ENCODE results near the gene EHMT1. TPM values are rescaled to one million over a fixed set of nuclear protein-coding genes. Genes with fewer than 3 reads are reported as not detected.

The EHMT1 gene
- polyA plus RNA-seq, 3 donors, result 10.1 to 46.5 (median 15.0) TPM

DNA sequence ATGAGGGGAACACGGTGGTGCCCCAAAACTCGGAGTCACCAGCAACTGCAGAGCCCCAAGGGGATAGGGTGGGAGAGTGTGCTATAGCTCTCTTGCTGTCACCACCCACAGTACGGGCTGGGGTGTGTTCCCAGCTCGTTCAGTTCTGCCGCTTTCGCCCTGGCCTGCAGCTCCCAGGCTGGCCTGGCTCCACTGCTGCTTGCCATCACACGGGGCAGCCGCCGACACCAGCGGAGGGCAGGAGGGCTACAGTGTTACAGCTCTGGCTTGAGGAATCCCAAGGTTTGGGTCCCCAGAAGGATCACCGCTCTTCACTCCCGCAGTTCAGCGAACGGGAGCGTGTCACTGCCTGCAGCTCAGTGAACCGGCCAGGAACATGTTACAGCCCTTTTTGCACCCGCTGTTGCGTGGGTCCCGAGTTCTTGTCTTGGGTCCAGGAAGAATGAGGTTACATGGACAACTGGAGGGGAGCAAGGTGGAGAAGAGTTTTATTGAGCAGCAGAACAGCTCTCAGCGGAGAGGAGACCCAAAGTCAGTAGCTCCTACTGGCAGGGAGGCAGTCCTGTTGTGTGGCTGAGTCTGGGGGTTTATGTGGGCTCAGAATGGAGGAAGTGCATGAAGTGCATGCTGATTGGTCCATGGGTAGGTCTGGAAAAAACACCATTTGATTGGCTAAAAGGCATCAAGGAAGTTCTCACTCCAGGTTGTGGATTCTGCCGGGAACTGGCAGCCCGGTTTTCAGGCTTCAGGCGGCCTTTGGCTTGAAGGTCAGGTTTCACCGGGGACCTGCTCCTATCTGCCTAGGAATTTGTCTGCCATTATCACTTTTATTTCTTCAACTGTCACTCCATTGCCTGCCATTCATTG, 113.4 kb downstream of the EHMT1 start:
- Histone ChIP-seq H3K9me3 (replicated peaks in 1 of 2; ENCODE audit: control insufficient read depth in 1 of 2, insufficient read depth in 1 of 2, low read length in 2 of 2) (peaks cover 37 to 43% of the 10 kb centered on the region in 2 donors), H2AFZ (ENCODE audit: insufficient read depth, low read depth, low read length, poor library complexity, severe bottlenecking) (no peak overlapping the region), H3K27ac (ENCODE audit: low read depth in 1 of 2, low read length in 2 of 2) (no peak overlapping the region), H3K9ac (ENCODE audit: insufficient read depth, low read length, poor library complexity, severe bottlenecking) (no peak overlapping the region), H3K4me1 (ENCODE audit: control insufficient read depth in 1 of 2, insufficient read depth in 2 of 2, low read length in 2 of 2) (no peaks in the 10 kb centered on the region), H3K27me3 (ENCODE audit: control insufficient read depth in 2 of 2, insufficient read depth in 2 of 2, low read length in 2 of 2) (no peaks in the 10 kb centered on the region), H3K79me2 (ENCODE audit: insufficient read depth, low read length) (peaks cover 5% of the 10 kb centered on the region), H4K20me1 (ENCODE audit: insufficient read depth, low read length) (peaks cover 3% of the 10 kb centered on the region), H3K4me3 (replicated peaks in 1 of 3; ENCODE audit: low read depth in 2 of 3, low read length in 3 of 3) (no peak overlapping the region), H3K36me3 (replicated peaks in 1 of 2; ENCODE audit: control insufficient read depth in 1 of 2, insufficient read depth in 2 of 2, low read length in 2 of 2) (peaks cover 57 to 88% of the 10 kb centered on the region in 2 donors), H3K4me2 (replicated peaks; ENCODE audit: extremely low read depth, low read length, poor library complexity, severe bottlenecking) (no peak overlapping the region)
- Mint-ChIP-seq H3K4me1 (no peaks in the 10 kb centered on the region), H3K9me3 (peaks cover 26 to 45% (median 38%) of the 10 kb centered on the region in 7 donors), H3K27me3 (ENCODE audit: low read depth in 3 of 3) (peaks cover 0 to 2% (median 0%) of the 10 kb centered on the region in 3 donors), H3K4me3 (no peak overlapping the region), H3K36me3 (peaks cover 76 to 82% of the 10 kb centered on the region in 2 donors), H3K27ac (peak overlapping the region in 2 of 7 donors; percentile 49 to 70)
- DNase-seq, result no peak
- intact Hi-C loops (cut with micrococcal nuclease), result no loop called here
- TF ChIP-seq, protein P1, sequence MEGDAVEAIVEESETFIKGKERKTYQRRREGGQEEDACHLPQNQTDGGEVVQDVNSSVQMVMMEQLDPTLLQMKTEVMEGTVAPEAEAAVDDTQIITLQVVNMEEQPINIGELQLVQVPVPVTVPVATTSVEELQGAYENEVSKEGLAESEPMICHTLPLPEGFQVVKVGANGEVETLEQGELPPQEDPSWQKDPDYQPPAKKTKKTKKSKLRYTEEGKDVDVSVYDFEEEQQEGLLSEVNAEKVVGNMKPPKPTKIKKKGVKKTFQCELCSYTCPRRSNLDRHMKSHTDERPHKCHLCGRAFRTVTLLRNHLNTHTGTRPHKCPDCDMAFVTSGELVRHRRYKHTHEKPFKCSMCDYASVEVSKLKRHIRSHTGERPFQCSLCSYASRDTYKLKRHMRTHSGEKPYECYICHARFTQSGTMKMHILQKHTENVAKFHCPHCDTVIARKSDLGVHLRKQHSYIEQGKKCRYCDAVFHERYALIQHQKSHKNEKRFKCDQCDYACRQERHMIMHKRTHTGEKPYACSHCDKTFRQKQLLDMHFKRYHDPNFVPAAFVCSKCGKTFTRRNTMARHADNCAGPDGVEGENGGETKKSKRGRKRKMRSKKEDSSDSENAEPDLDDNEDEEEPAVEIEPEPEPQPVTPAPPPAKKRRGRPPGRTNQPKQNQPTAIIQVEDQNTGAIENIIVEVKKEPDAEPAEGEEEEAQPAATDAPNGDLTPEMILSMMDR (IDR thresholded peaks at IDR 0.05), result no peak
- WGBS (ENCODE audit: insufficient coverage), result 100% methylated on average over 17 of the region's 24 CpGs

DNA sequence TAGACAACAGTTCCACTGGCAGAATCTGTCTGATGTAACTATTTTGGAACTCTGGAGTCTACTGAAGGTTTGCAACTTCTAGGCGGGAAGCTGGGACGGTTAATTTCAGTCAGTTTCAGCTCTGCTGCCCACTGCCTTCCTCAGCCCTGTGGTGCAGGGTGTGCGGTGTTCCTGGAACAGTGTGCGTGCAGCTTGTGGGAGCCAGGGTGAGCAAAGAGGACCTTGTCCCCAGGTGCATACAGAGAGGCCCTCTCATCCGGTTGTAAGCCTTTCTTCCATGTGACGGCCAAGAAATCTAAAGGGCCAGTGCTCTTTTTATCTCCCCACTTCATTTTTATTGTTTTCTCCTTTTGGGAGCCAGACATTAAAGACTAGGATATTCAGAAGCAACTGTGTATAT, 114.6 kb downstream of the EHMT1 start:
- Histone ChIP-seq H4K20me1 (ENCODE audit: insufficient read depth, low read length) (no peaks in the 10 kb centered on the region), H3K36me3 (replicated peaks in 1 of 2; ENCODE audit: control insufficient read depth in 1 of 2, insufficient read depth in 2 of 2, low read length in 2 of 2) (peaks cover 50 to 81% of the 10 kb centered on the region in 2 donors), H3K9me3 (replicated peaks in 1 of 2; ENCODE audit: control insufficient read depth in 1 of 2, insufficient read depth in 1 of 2, low read length in 2 of 2) (peaks cover 37 to 43% of the 10 kb centered on the region in 2 donors), H3K4me1 (ENCODE audit: control insufficient read depth in 1 of 2, insufficient read depth in 2 of 2, low read length in 2 of 2) (no peaks in the 10 kb centered on the region), H2AFZ (ENCODE audit: insufficient read depth, low read depth, low read length, poor library complexity, severe bottlenecking) (no peak overlapping the region), H3K4me2 (replicated peaks; ENCODE audit: extremely low read depth, low read length, poor library complexity, severe bottlenecking) (no peak overlapping the region), H3K79me2 (ENCODE audit: insufficient read depth, low read length) (no peaks in the 10 kb centered on the region), H3K4me3 (replicated peaks in 1 of 3; ENCODE audit: low read depth in 2 of 3, low read length in 3 of 3) (no peak overlapping the region), H3K9ac (ENCODE audit: insufficient read depth, low read length, poor library complexity, severe bottlenecking) (no peak overlapping the region), H3K27ac (ENCODE audit: low read depth in 1 of 2, low read length in 2 of 2) (no peak overlapping the region), H3K27me3 (ENCODE audit: control insufficient read depth in 2 of 2, insufficient read depth in 2 of 2, low read length in 2 of 2) (no peaks in the 10 kb centered on the region)
- no peak overlapping the region for H3K27ac Mint-ChIP-seq
- peaks cover 73 to 84% of the 10 kb centered on the region in 2 donors for H3K36me3 Mint-ChIP-seq
- H3K27me3 Mint-ChIP-seq (ENCODE audit: low read depth in 3 of 3), result peaks cover 0 to 2% (median 0%) of the 10 kb centered on the region in 3 donors
- no peak overlapping the region for H3K4me3 Mint-ChIP-seq
- TF ChIP-seq, protein P1 (IDR thresholded peaks at IDR 0.05), result no peak
- no peaks in the 10 kb centered on the region for H3K4me1 Mint-ChIP-seq
- DNase-seq, result no peak
- intact Hi-C loops (cut with micrococcal nuclease), result no loop called here
- 100% methylated on average over 4 of the region's 6 CpGs for WGBS (ENCODE audit: insufficient coverage)
- H3K9me3 Mint-ChIP-seq, result peaks cover 25 to 45% (median 37%) of the 10 kb centered on the region in 7 donors
